Fibroblast of villous mesenchyme (primary cell): Measurements from ENCODE around the gene RBM43. TPM values are rescaled to one million over a fixed set of nuclear protein-coding genes. Genes with fewer than 3 reads are reported as not detected.
"Not testable (repeated sequence)": the region's sequence is repeated elsewhere in the genome, so short reads cannot be mapped to it uniquely, and the experiment has no call there.

ENCODE experiments used
- DNase-seq: peaks from one replicate; pipeline ENCODE4 v3.0.0-alpha.2; 2010; ENCODE audit warnings: low read depth
- H3K4me3 ChIP-seq: 2 replicates; pipeline ENCODE4 v1.5.1; 2011; ENCODE audit warnings: low read depth, mild to moderate bottlenecking, low read length
- total RNA-seq: library from RNA; depleted of rRNA; stranded (reverse); fragments of >200 nt; gene quantifications from 2 replicates; pipeline ENCODE4 v1.2.3, GENCODE V29; 2012
- TF ChIP-seq, protein P1 (sequence below): IDR thresholded peaks from 2 replicates; pipeline ENCODE4 v1.5.1; 2012; ENCODE audit warnings: low read depth, mild to moderate bottlenecking, low read length; ENCODE audit not compliant: insufficient read depth

RBM43 gene
- total RNA-seq, 1 donor, result 4.7 TPM

DNA sequence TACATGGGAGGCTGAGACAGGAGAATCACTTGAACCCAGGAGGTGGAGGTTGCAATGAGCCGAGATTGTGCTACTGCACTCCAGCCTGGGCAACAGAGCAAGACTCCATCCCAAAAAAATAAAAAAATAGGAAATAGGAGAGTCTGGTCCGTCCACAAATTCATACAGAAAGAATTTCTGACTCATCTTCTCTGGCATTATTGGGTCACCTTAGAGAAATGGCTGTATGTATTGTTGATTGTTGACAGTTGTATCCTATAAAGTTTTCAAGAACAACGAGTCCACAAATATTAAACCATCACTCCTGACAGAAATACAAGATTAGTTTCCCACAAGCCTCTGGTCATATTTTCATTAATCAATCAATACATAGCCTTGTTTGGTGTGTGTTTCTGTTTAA, 20.4 kb downstream of the RBM43 start:
- peak; percentile 18 for DNase-seq
- TF ChIP-seq, protein P1, sequence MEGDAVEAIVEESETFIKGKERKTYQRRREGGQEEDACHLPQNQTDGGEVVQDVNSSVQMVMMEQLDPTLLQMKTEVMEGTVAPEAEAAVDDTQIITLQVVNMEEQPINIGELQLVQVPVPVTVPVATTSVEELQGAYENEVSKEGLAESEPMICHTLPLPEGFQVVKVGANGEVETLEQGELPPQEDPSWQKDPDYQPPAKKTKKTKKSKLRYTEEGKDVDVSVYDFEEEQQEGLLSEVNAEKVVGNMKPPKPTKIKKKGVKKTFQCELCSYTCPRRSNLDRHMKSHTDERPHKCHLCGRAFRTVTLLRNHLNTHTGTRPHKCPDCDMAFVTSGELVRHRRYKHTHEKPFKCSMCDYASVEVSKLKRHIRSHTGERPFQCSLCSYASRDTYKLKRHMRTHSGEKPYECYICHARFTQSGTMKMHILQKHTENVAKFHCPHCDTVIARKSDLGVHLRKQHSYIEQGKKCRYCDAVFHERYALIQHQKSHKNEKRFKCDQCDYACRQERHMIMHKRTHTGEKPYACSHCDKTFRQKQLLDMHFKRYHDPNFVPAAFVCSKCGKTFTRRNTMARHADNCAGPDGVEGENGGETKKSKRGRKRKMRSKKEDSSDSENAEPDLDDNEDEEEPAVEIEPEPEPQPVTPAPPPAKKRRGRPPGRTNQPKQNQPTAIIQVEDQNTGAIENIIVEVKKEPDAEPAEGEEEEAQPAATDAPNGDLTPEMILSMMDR, result no peak
- no peak overlapping the region for H3K4me3 ChIP-seq

DNA sequence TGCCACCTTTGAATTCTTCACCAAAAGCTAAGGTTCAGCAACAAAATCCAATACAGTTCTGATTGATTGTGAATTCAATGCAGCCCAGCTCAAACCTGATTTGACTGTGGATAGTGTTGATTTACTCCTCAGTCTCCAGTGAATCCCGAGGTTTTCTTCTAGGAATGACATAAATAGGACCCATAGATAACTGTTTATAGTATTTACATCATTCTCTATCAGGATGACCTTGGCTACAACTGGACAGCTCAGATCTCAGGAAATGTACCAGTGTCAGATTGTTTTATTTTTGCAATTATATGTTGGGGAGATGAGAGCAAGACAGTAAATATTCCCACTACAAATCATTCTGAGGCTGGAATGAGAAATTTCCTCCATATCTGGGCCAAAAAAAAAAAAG, 21.2 kb downstream of the RBM43 start:
- no peak for DNase-seq
- H3K4me3 ChIP-seq, result no peak overlapping the region
- TF ChIP-seq, protein P1, result no peak

DNA sequence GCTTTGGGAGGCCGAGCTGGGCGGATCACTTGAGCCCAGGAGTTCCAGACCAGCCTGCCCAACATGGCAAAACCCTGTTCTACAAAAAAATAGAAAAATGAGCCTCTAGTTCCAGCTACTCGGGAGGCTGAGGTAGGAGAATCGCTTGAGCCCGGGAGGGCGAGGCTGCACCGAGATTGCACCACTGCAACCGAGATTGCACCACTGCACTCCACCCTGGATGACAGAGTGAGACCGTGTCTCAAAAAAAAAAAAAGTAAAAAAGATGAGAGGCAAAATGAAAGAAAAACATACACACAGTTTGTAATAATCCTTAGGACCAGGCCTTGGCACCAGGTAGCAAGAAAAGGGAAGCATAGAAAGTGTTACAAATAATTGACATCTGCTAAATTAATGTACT, 22.0 kb downstream of the RBM43 start:
- H3K4me3 ChIP-seq, result no peak overlapping the region
- peak; percentile 14 for DNase-seq
- TF ChIP-seq, protein P1, result no peak

DNA sequence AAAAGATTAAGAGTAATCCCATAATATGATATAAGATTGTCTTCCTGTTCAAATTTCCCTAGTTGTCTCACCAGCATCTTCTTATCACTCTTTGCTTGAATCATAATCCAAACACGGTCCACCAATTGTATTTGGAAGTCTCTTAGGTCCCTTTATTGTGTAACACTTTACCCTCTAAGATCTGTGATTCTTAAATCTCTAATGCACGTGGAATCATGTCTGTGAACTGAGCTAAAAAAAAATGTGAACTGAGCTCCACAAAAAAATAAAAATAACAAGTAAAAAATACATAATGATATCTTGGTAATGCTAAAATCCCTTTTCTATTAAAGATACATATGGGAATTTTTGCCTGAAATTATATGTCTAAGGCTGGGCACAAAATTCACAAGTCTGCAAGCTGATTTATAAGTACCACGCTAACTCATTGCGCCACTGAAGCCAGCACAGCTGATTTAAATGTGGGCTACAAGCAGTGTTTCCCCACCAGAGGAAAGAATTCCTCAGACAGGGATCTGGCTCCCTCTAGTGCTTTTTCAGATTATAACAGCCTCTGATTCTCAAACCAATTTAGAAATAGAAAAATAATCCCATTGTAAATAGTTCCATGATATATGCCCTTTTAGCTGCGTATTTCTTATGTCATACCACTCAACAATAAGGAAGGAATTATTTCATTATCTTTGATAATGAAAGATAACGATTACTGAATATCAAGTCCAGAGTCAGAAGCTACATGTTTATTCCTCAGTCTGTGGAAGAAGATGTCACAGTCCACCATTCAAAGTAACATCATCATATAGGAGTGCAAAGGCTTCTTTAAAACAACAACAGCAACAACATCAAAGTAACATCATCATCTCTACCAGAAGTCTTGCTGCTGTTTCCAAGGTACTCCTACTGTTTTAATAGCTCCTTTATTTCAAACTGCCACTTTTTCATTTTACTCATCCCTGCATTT, 22.9 kb downstream of the RBM43 start:
- H3K4me3 ChIP-seq, result no peak overlapping the region
- TF ChIP-seq, protein P1, result peak; percentile 82
- peak; percentile 93 for DNase-seq

DNA sequence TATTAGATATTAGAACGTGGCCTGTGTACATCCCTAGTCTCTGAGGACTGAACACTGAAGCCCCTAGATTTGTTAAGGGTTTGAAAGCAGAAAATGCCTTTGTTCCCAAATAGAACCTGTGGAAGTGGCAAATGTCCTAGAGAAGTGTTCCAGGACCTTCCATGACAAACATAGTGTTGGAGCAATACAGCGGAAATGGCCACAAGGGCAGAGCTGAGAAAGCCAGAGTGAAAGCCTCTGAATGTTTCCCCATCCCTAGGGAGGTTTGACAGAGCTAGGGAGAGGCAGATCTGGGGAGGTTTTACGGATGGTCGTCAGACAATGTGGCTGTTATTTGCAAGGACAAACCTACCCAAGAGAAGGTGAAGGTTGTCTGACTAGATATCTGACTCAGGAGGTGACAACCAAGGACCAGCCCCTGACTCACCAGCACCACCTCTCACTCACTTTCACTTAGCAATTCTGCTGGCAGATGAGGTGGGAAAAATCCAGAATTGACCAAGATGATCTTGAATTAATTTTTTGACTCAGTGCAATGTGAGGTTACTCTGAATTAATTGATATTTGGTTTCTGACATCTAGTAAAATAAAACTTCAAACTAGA, 24.1 kb downstream of the RBM43 start:
- TF ChIP-seq, protein P1, result no peak
- no peak overlapping the region for H3K4me3 ChIP-seq
- no peak for DNase-seq

DNA sequence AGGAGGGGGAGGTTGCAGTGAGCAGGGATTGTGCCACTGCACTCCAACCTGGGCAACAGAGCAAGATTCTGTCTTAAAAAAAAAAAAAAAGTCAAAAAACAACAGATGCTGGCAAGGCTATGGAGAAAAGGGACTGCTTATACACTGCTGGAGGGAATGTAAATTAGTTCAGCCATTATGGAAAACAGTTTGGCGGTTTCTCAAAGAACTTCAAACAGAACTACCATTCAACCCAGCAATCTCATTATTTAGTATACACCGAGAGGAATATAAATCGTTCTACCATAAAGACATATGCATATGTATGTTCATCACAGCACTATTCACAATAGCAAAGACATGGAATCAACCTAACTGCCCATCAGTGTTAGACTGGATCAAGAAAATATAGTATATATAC, 27.9 kb downstream of the RBM43 start:
- DNase-seq, result not testable (repeated sequence)

DNA sequence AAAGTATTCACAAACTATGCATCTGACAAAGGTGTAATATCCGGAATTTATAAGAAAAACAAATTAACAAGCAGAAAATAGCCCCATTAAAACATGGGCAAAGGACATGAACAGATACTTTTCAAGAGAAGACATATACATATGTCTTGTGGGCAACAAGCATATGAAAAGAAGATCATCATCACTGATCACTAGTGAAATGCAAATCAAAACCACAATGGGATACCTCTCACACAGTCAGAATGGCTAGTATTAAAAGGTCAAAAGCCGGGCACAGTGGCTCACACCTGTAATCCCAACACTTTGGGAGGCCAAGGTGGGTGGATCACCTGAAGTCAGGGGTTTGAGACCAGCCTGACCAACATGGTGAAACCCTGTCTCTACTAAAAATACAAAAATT, 28.4 kb downstream of the RBM43 start:
- not testable (repeated sequence) for DNase-seq, H3K4me3 ChIP-seq

More for the DNA sequence above, 27.9 kb downstream of the RBM43 start:
- H3K4me3 ChIP-seq, result not testable (repeated sequence)
